IMR-90 (cell line): Measurements from ENCODE around the gene ZKSCAN5. TPM values are rescaled to one million over a fixed set of nuclear protein-coding genes. Genes with fewer than 3 reads are reported as not detected.
"Not testable (repeated sequence)": the region's sequence is repeated elsewhere in the genome, so short reads cannot be mapped to it uniquely, and the experiment has no call there.

Experiments
- ATAC-seq: fragments of 200-7000 bp; cut with Tn5 transposase; 2 replicates; pipeline ENCODE4 v1.9.1; 2020; ENCODE audit warnings: low read depth, mild to moderate bottlenecking, moderate library complexity
- BruUV-seq: library from RNA; stranded (reverse); fragments of 400-500 nt; replicated peaks from 2 replicates; lab custom pipeline; 2021; lab: Mats Ljungman, UMichigan
- CTCF ChIA-PET: fragments of 300-600 bp; formaldehyde crosslinking; extraction: SDS; loops from one replicate; lab custom pipeline; 2021; ENCODE audit warnings: antibody characterized with exemption; lab: Yijun Ruan, JAX
- POLR2A ChIA-PET: fragments of 300-600 bp; sonication (Branson Sonifier 250); formaldehyde crosslinking; loops from one replicate; lab custom pipeline; 2022; ENCODE audit warnings: antibody characterized with exemption; ENCODE audit not compliant: unreplicated experiment; lab: Charles Lee
- DNase-seq: peaks from one replicate; pipeline ENCODE4 v3.0.0; 2013
- H2AFZ ChIP-seq: replicated peaks from 2 replicates; pipeline ENCODE3; 2013; ENCODE audit warnings: low read length, mild to moderate bottlenecking; ENCODE audit not compliant: poor library complexity
- H2AK5ac ChIP-seq: 2 replicates; pipeline ENCODE4 v1.6.1; 2013; ENCODE audit warnings: low read depth, low read length, inconsistent platforms
- H2AK9ac ChIP-seq: replicated peaks from 2 replicates; pipeline ENCODE3; 2013; ENCODE audit warnings: mild to moderate bottlenecking, low read depth, low read length, moderate library complexity; ENCODE audit not compliant: poor library complexity
- H2BK120ac ChIP-seq: 2 replicates; pipeline ENCODE4 v1.6.1; 2013; ENCODE audit warnings: low read depth, low read length, inconsistent platforms
- H2BK15ac ChIP-seq: 3 replicates; pipeline ENCODE4 v1.6.1; 2013; ENCODE audit warnings: low read depth, low read length, inconsistent platforms
- H2BK20ac ChIP-seq: 2 replicates; pipeline ENCODE4 v1.6.1; 2013; ENCODE audit warnings: low read depth, mild to moderate bottlenecking, inconsistent platforms, low read length, moderate library complexity
- H2BK5ac ChIP-seq: 2 replicates; pipeline ENCODE4 v1.6.1; 2013; ENCODE audit warnings: mild to moderate bottlenecking, low read depth, low read length, inconsistent platforms; ENCODE audit not compliant: poor library complexity, severe bottlenecking
- H3K14ac ChIP-seq: replicated peaks from 2 replicates; pipeline ENCODE4 v1.6.1; 2013; ENCODE audit warnings: low read depth, low read length, inconsistent platforms
- H3K18ac ChIP-seq: 2 replicates; pipeline ENCODE4 v1.6.1; 2013; ENCODE audit warnings: low read depth, low read length, control low read depth
- H3K23ac ChIP-seq: 2 replicates; pipeline ENCODE4 v1.6.1; 2013; ENCODE audit warnings: low read depth, low read length, inconsistent platforms
- H3K27ac ChIP-seq: 2 replicates; pipeline ENCODE4 v1.5.1; 2013; ENCODE audit warnings: mild to moderate bottlenecking, control low read depth, low read length; ENCODE audit not compliant: insufficient read depth
- H3K27me3 ChIP-seq: 2 replicates; pipeline ENCODE4 v1.6.1; 2013; ENCODE audit warnings: low read length; ENCODE audit not compliant: control insufficient read depth, insufficient read depth
- H3K36me3 ChIP-seq: 2 replicates; pipeline ENCODE4 v1.6.1; 2013; ENCODE audit warnings: low read length, mixed read lengths; ENCODE audit not compliant: control insufficient read depth, insufficient read depth
- H3K4ac ChIP-seq: 2 replicates; pipeline ENCODE4 v1.6.1; 2013; ENCODE audit warnings: low read depth, low read length, inconsistent platforms
- H3K4me1 ChIP-seq: 2 replicates; pipeline ENCODE4 v1.6.1; 2013; ENCODE audit warnings: low read length, mixed read lengths; ENCODE audit not compliant: control insufficient read depth, insufficient read depth
- H3K4me2 ChIP-seq: 2 replicates; pipeline ENCODE4 v1.6.1; 2013; ENCODE audit warnings: low read depth, mild to moderate bottlenecking, control low read depth, low read length, moderate library complexity
- H3K4me3 ChIP-seq: 2 replicates; pipeline ENCODE4 v1.5.1; 2013; ENCODE audit warnings: low read depth, mild to moderate bottlenecking, control low read depth, low read length, moderate library complexity; ENCODE audit not compliant: insufficient read depth
- H3K56ac ChIP-seq: 2 replicates; pipeline ENCODE4 v1.6.1; 2013; ENCODE audit warnings: low read length, inconsistent platforms; ENCODE audit not compliant: insufficient read depth; ENCODE audit errors: extremely low read depth
- H3K79me1 ChIP-seq, 2 experiments: 2 replicates each; pipeline ENCODE4 v1.6.1; 2013; ENCODE audit warnings: low read length in 2 of 2, inconsistent platforms in 1 of 2, low read depth in 1 of 2
- H3K9ac ChIP-seq: 2 replicates; pipeline ENCODE4 v1.6.1; 2013; ENCODE audit warnings: low read depth, low read length, control low read depth
- H3K9me1 ChIP-seq: 2 replicates; pipeline ENCODE4 v1.6.1; 2013; ENCODE audit warnings: low read length, inconsistent platforms; ENCODE audit not compliant: insufficient read depth
- H3K9me3 ChIP-seq: 2 replicates; pipeline ENCODE4 v1.6.1; 2013; ENCODE audit warnings: low read length; ENCODE audit not compliant: control insufficient read depth, insufficient read depth
- H4K20me1 ChIP-seq: 2 replicates; pipeline ENCODE4 v1.6.1; 2013; ENCODE audit warnings: low read length, inconsistent platforms; ENCODE audit not compliant: insufficient read depth
- H4K5ac ChIP-seq: 2 replicates; pipeline ENCODE4 v1.6.1; 2013; ENCODE audit warnings: mild to moderate bottlenecking, low read depth, low read length, control low read depth
- H4K8ac ChIP-seq, 2 experiments: 2 replicates each; pipeline ENCODE4 v1.6.1; 2013; ENCODE audit warnings: low read depth in 2 of 2, low read length in 2 of 2, control low read depth in 1 of 2, inconsistent platforms in 1 of 2
- H4K91ac ChIP-seq: 2 replicates; pipeline ENCODE4 v1.6.1; 2013; ENCODE audit warnings: low read depth, low read length, inconsistent platforms; ENCODE audit not compliant: insufficient read depth
- WGBS, 2 experiments: methylation state at CpG; one replicate each; pipeline versions ENCODE4 v1.1.5 to v1.1.7; 2013; ENCODE audit warnings: missing lambda C conversion rate in 2 of 2; ENCODE audit not compliant: insufficient read length in 1 of 2; ENCODE audit errors: extremely low coverage in 2 of 2; 5-methylcytosine and 5-hydroxymethylcytosine counted together
- dilution Hi-C: fragments of 300-500 bp; cut with HindIII; formaldehyde crosslinking; loops from one replicate; pipeline ENCODE4 v1.14.3; 2018; ENCODE audit warnings: low sequenced_read_pairs; ENCODE audit not compliant: unreplicated experiment
- in situ Hi-C: fragments of 300-500 bp; cut with MboI; formaldehyde crosslinking; loops from 3 replicates; pipeline ENCODE4 v1.14.3; 2019; ENCODE audit warnings: low sequenced_read_pairs, inconsistent platforms, mixed read lengths
- intact Hi-C: fragments of 100-400 bp; cut with micrococcal nuclease; formaldehyde crosslinking; loops from 2 replicates; pipeline ENCODE4 v1.10.0; 2022
- polyA plus RNA-seq, 3 experiments: library from polyadenylated mRNA; depleted of rRNA; stranded (reverse); fragments of >200 nt; gene quantifications; 2 replicates each; pipeline ENCODE4 v1.2.3, GENCODE V29; 2012; ENCODE audit warnings: low replicate concordance in 1 of 3
- total RNA-seq: library from RNA; depleted of rRNA; stranded (reverse); fragments of >200 nt; gene quantifications from 2 replicates; pipeline ENCODE4 v1.2.3, GENCODE V29; 2012; rRNA removed

ZKSCAN5 gene
- total and polyA plus RNA-seq, 2 of the 4 experiments (the other 2 are of a cell fraction): 5.5 to 16.3 TPM

GRCh38 chr7:99580778-99581332, 76.4 kb downstream of the ZKSCAN5 start:
- peak overlapping the region; percentile 69; the same call in 1 of the 2 replicates for H3K9ac ChIP-seq
- H3K18ac ChIP-seq, H4K20me1 ChIP-seq, H3K4me1 ChIP-seq, in situ Hi-C loops, H3K9me1 ChIP-seq, intact Hi-C loops, ATAC-seq, H3K56ac ChIP-seq, H2BK15ac ChIP-seq, DNase-seq, H3K4ac ChIP-seq, dilution Hi-C loops, POLR2A ChIA-PET, H3K36me3 ChIP-seq, H3K27ac ChIP-seq, H2BK120ac ChIP-seq, H2AFZ ChIP-seq, H3K27me3 ChIP-seq, H2BK20ac ChIP-seq, H2AK9ac ChIP-seq, BruUV-seq, H3K9me3 ChIP-seq, H2BK5ac ChIP-seq, H2AK5ac ChIP-seq, H4K91ac ChIP-seq: not testable (repeated sequence)
- CTCF ChIA-PET: interaction anchor here (0.8 to 1.0 kb wide), 2 partner anchors 35 to 55 kb away, joined by 3 to 4 read pairs; no protein-coding TSS in a partner anchor
- H4K5ac ChIP-seq: peak overlapping the region; percentile 86; the same call in 1 of the 2 replicates
- H3K4me3 ChIP-seq: peak overlapping the region; percentile 68
- H4K8ac ChIP-seq: peak overlapping the region; percentile 54 to 85; a peak in 3 of 4 replicates
- H3K23ac ChIP-seq: peak overlapping the region; percentile 81
- peaks cover 7 to 14% of the 10 kb centered on the region in 2 experiments; a peak in 3 of 4 replicates for H3K79me1 ChIP-seq
- H3K4me2 ChIP-seq: peak overlapping the region; percentile 98
- peak overlapping the region; percentile 72; the same call in 1 of the 2 replicates for H3K14ac ChIP-seq
- WGBS, 2 experiments: no CpG with 5 or more reads among the region's 4 CpGs

Other genes with a start within 250 kb of the ZKSCAN5 start
- gene MYH16, start 231.8 kb upstream of the ZKSCAN5 start, total RNA-seq: 0.18 and 0.28 TPM in 2 replicates
- gene MYH16, start 231.8 kb upstream of the ZKSCAN5 start, polyA plus RNA-seq (2012; rRNA removed): 0.03 and 0.09 TPM in 2 replicates
- 321 and 327 TPM in 2 replicates for gene ARPC1A, start 178.8 kb upstream of the ZKSCAN5 start, total RNA-seq
- 253 and 260 TPM in 2 replicates for gene ARPC1A, start 178.8 kb upstream of the ZKSCAN5 start, polyA plus RNA-seq (2012; rRNA removed)
- gene ARPC1B, start 129.9 kb upstream of the ZKSCAN5 start, total RNA-seq: 243 and 351 TPM in 2 replicates
- gene ARPC1B, start 129.9 kb upstream of the ZKSCAN5 start, polyA plus RNA-seq (2012; rRNA removed): 488 and 548 TPM in 2 replicates
- gene PDAP1, start 96.1 kb upstream of the ZKSCAN5 start, total RNA-seq: 40.3 and 124 TPM in 2 replicates
- 123 and 193 TPM in 2 replicates for gene PDAP1, start 96.1 kb upstream of the ZKSCAN5 start, polyA plus RNA-seq (2012; rRNA removed)
- gene BUD31, start 95.7 kb upstream of the ZKSCAN5 start, total RNA-seq: 72.6 and 111 TPM in 2 replicates
- 94.2 and 97.2 TPM in 2 replicates for gene BUD31, start 95.7 kb upstream of the ZKSCAN5 start, polyA plus RNA-seq (2012; rRNA removed)
- 2.2 and 2.8 TPM in 2 replicates for gene PTCD1, start 65.9 kb upstream of the ZKSCAN5 start, total RNA-seq
- 4.0 and 4.7 TPM in 2 replicates for gene PTCD1, start 65.9 kb upstream of the ZKSCAN5 start, polyA plus RNA-seq (2012; rRNA removed)
- gene CPSF4, start 65.7 kb upstream of the ZKSCAN5 start, total RNA-seq: 23.8 and 23.9 TPM in 2 replicates
- 38.5 and 44.9 TPM in 2 replicates for gene CPSF4, start 65.7 kb upstream of the ZKSCAN5 start, polyA plus RNA-seq (2012; rRNA removed)
- 559 and 1,184 TPM in 2 replicates for gene ATP5MF, start 38.5 kb upstream of the ZKSCAN5 start, total RNA-seq
- gene ATP5MF, start 38.5 kb upstream of the ZKSCAN5 start, polyA plus RNA-seq (2012; rRNA removed): 1,472 and 2,029 TPM in 2 replicates
- gene ZNF789, start 31.8 kb upstream of the ZKSCAN5 start, total RNA-seq: 4.2 and 4.8 TPM in 2 replicates
- gene ZNF789, start 31.8 kb upstream of the ZKSCAN5 start, polyA plus RNA-seq (2012; rRNA removed): 7.4 and 8.9 TPM in 2 replicates
- gene ZNF394, start 4.4 kb upstream of the ZKSCAN5 start, total RNA-seq: 22.8 and 24.7 TPM in 2 replicates
- gene ZNF394, start 4.4 kb upstream of the ZKSCAN5 start, polyA plus RNA-seq (2012; rRNA removed): 10.7 and 10.9 TPM in 2 replicates
- gene FAM200A, start 47.5 kb downstream of the ZKSCAN5 start, total RNA-seq: 5.9 and 10.3 TPM in 2 replicates
- gene FAM200A, start 47.5 kb downstream of the ZKSCAN5 start, polyA plus RNA-seq (2012; rRNA removed): 4.5 and 6.0 TPM in 2 replicates
- 49.6 and 56.4 TPM in 2 replicates for gene ZNF655, start 54.0 kb downstream of the ZKSCAN5 start, total RNA-seq
- gene ZNF655, start 54.0 kb downstream of the ZKSCAN5 start, polyA plus RNA-seq (2012; rRNA removed): 47.9 and 54.7 TPM in 2 replicates
- gene TMEM225B, start 93.6 kb downstream of the ZKSCAN5 start, total RNA-seq: 0.54 and 0.56 TPM in 2 replicates
- gene TMEM225B, start 93.6 kb downstream of the ZKSCAN5 start, polyA plus RNA-seq (2012; rRNA removed): 0.27 and 0.32 TPM in 2 replicates
- 9.0 and 9.2 TPM in 2 replicates for gene ZSCAN25, start 112.3 kb downstream of the ZKSCAN5 start, total RNA-seq
- gene ZSCAN25, start 112.3 kb downstream of the ZKSCAN5 start, polyA plus RNA-seq (2012; rRNA removed): 6.2 TPM in 2 replicates
- gene CYP3A5, start 175.3 kb downstream of the ZKSCAN5 start, total RNA-seq: not detected in 2 replicates
- not detected in 2 replicates for gene CYP3A5, start 175.3 kb downstream of the ZKSCAN5 start, polyA plus RNA-seq (2012; rRNA removed)
- gene CYP3A7, start 230.5 kb downstream of the ZKSCAN5 start, total RNA-seq: not detected in 2 replicates
- gene CYP3A7, start 230.5 kb downstream of the ZKSCAN5 start, polyA plus RNA-seq (2012; rRNA removed): not detected in 2 replicates